ENCODE data around the gene LDHB. TPM values are rescaled to one million over a fixed set of nuclear protein-coding genes. Genes with fewer than 3 reads are reported as not detected.

LDHB gene
- total and polyA plus RNA-seq, 4 experiments from 2014 or later = 1,100 to 2,555 (median 1,593) TPM

GRCh38 chr12:21631367-21631766 lies 26.3 kb downstream of the LDHB start:
- ChIA-PET CTCF (ENCODE audit: partially characterized antibody) (interaction anchor here (0.6 to 1.7 kb wide), 7 partner anchors 11 to 387 kb away, joined by 3 to 6 read pairs (median 3); no protein-coding TSS in a partner anchor), POLR2A (ENCODE audit: partially characterized antibody) (interaction anchor here (1.0 to 15.3 kb wide), 3 partner anchors 16 to 30 kb away, joined by 3 to 200 read pairs (median 4); partner anchors contain the start of gene LDHB)
- H3K27ac Mint-ChIP-seq = peak overlapping the region in 6 of 7 donors; percentile 3 to 83 (median 57)
- Histone ChIP-seq H3K4me1 (ENCODE audit: insufficient read depth, low read length) (no peaks in the 10 kb centered on the region), H3K36me3 (ENCODE audit: insufficient read depth, low read length) (peaks cover 17% of the 10 kb centered on the region), H3K27me3 (ENCODE audit: insufficient read depth, low read length) (no peaks in the 10 kb centered on the region), H3K27ac (ENCODE audit: low read depth, low read length) (no peak overlapping the region), H3K4me3 (ENCODE audit: low read length in 2 of 2) (no peak overlapping the region), H3K9me3 (ENCODE audit: control insufficient read depth in 1 of 2, low read length in 2 of 2) (no peaks in the 10 kb centered on the region)
- H3K4me1 Mint-ChIP-seq = peaks cover 5 to 16% (median 11%) of the 10 kb centered on the region in 4 donors
- H3K36me3 Mint-ChIP-seq = peaks cover 56 to 66% of the 10 kb centered on the region in 2 donors
- H3K9me3 Mint-ChIP-seq = peaks cover 0 to 11% (median under 1%) of the 10 kb centered on the region in 8 donors
- intact Hi-C loops (cut with micrococcal nuclease) = loop anchor here (2.0 kb wide), 1 partner anchor 17 kb away; no protein-coding TSS in a partner anchor
- no peaks in the 10 kb centered on the region for H3K27me3 Mint-ChIP-seq
- no peak overlapping the region for H3K4me3 Mint-ChIP-seq
- no peak for DNase-seq

DNA sequence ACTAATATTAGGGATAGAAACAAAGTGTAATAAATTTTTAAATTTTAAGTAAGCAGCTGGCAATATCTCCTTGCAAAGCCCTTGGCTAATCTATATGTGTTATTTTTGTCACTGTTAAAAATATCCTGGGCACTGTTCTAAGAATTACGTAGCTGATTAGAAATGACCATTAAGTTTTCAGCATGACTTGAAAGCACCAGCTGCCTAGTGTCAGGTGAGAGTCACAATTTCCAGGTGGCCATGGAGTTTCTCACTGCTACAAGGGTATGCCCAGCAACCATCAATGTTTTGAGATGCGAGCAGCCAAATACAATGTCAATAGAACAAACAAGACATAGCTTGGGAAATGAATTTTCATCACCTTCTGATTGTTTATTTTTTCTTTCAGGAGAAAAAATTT lies 29.7 kb downstream of the LDHB start:
- no peaks in the 10 kb centered on the region for H3K36me3 ChIP-seq (ENCODE audit: insufficient read depth, low read length)
- intact Hi-C loops (cut with micrococcal nuclease) = no loop called here
- Mint-ChIP-seq H3K4me1 (peaks cover 4 to 12% (median 10%) of the 10 kb centered on the region in 4 donors), H3K27me3 (no peaks in the 10 kb centered on the region), H3K27ac (no peak overlapping the region), H3K36me3 (peaks cover 38 to 54% of the 10 kb centered on the region in 2 donors), H3K9me3 (peaks cover 0 to 30% (median 12%) of the 10 kb centered on the region in 8 donors), H3K4me3 (no peak overlapping the region)
- H3K4me1 ChIP-seq (ENCODE audit: insufficient read depth, low read length) = no peaks in the 10 kb centered on the region
- CTCF ChIA-PET (ENCODE audit: partially characterized antibody) = interaction anchor here (0.9 to 1.1 kb wide), 2 partner anchors 56 to 70 kb away, joined by 3 to 4 read pairs; no protein-coding TSS in a partner anchor
- POLR2A ChIA-PET (ENCODE audit: partially characterized antibody) = interaction anchor here (1.4 kb wide), 1 partner anchor 27 kb away, joined by 4 read pairs; no protein-coding TSS in a partner anchor
- no peaks in the 10 kb centered on the region for H3K9me3 ChIP-seq (ENCODE audit: control insufficient read depth in 1 of 2, low read length in 2 of 2)
- no peak for DNase-seq
- H3K27ac ChIP-seq (ENCODE audit: low read depth, low read length) = no peak overlapping the region
- H3K4me3 ChIP-seq (ENCODE audit: low read length in 2 of 2) = no peak overlapping the region
- no peaks in the 10 kb centered on the region for H3K27me3 ChIP-seq (ENCODE audit: insufficient read depth, low read length)

DNA sequence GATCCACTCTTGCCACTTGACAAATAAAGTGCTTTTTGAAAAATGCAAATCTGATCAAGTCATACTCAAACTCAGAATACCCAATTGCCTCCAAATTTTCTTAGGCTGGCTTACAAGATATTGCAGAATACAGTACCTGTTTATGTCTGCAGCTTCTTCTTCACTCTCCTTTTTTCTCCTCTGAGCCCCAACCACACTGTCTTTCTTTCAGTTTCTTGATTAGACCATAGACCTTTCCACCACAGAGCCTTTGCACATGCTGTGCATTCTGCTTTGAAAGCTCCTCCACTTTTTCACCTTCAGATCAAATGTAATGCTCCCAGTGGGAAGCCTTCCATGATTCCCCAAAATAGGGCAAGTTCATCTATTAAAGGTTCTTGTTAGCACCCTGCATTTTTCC lies 39.1 kb downstream of the LDHB start:
- no peak for DNase-seq
- Mint-ChIP-seq H3K27me3 (no peaks in the 10 kb centered on the region), H3K36me3 (peaks cover 13 to 20% of the 10 kb centered on the region in 2 donors), H3K4me1 (peaks cover 39 to 58% (median 46%) of the 10 kb centered on the region in 4 donors), H3K4me3 (peak overlapping the region in 3 of 8 donors; percentile 6 to 55 (median 25)), H3K9me3 (peaks cover 0 to 15% (median 7%) of the 10 kb centered on the region in 8 donors), H3K27ac (peak overlapping the region; percentile 9 to 89 (median 80))
- H3K36me3 ChIP-seq (ENCODE audit: insufficient read depth, low read length) = no peaks in the 10 kb centered on the region
- intact Hi-C loops (cut with micrococcal nuclease) = no loop called here
- no peaks in the 10 kb centered on the region for H3K27me3 ChIP-seq (ENCODE audit: insufficient read depth, low read length)
- ChIA-PET POLR2A (ENCODE audit: partially characterized antibody) (interaction anchor here (1.1 to 1.7 kb wide), 2 partner anchors 15 to 39 kb away, joined by 3 to 15 read pairs; partner anchors contain the start of gene LDHB), CTCF (ENCODE audit: partially characterized antibody) (interaction anchor here (1.0 to 1.6 kb wide), 4 partner anchors 13 to 62 kb away, joined by 3 to 5 read pairs (median 3); no protein-coding TSS in a partner anchor)
- H3K9me3 ChIP-seq (ENCODE audit: control insufficient read depth in 1 of 2, low read length in 2 of 2) = no peaks in the 10 kb centered on the region
- no peak overlapping the region for H3K4me3 ChIP-seq (ENCODE audit: low read length in 2 of 2)
- no peak overlapping the region for H3K27ac ChIP-seq (ENCODE audit: low read depth, low read length)
- peaks cover 46% of the 10 kb centered on the region for H3K4me1 ChIP-seq (ENCODE audit: insufficient read depth, low read length)

DNA sequence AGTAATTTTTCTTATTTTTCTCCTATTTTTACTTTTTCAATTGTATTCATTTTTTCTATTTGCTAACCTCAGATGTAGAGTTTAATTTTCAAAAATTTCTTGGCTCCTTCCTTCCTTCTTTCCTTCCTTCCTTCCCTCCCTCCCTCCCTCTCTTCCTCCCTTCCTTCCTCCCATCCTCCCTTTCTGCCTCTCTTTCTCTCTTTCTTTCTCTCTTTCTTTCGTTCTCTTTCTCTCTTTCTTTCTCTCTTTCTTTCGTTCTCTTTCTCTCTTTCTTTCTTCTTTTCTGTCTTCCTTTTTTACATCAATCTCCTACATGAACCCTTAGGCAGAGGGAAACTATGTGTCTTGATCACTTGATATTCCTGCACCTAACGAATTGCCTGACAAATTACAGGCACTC lies 40.6 kb downstream of the LDHB start:
- Mint-ChIP-seq H3K9me3 (peaks cover 0 to 12% (median 6%) of the 10 kb centered on the region in 8 donors), H3K4me1 (peaks cover 46 to 74% (median 57%) of the 10 kb centered on the region in 4 donors), H3K27ac (peak overlapping the region; percentile 65 to 92 (median 87)), H3K4me3 (peak overlapping the region in 7 of 8 donors; percentile 26 to 48 (median 37)), H3K36me3 (peaks cover 14 to 18% of the 10 kb centered on the region in 2 donors), H3K27me3 (no peaks in the 10 kb centered on the region)
- Histone ChIP-seq H3K36me3 (ENCODE audit: insufficient read depth, low read length) (no peaks in the 10 kb centered on the region), H3K9me3 (ENCODE audit: control insufficient read depth in 1 of 2, low read length in 2 of 2) (no peaks in the 10 kb centered on the region), H3K4me1 (ENCODE audit: insufficient read depth, low read length) (peaks cover 58% of the 10 kb centered on the region), H3K27ac (ENCODE audit: low read depth, low read length) (no peak overlapping the region), H3K4me3 (ENCODE audit: low read length in 2 of 2) (no peak overlapping the region), H3K27me3 (ENCODE audit: insufficient read depth, low read length) (no peaks in the 10 kb centered on the region)
- no peak for DNase-seq
- ChIA-PET CTCF (ENCODE audit: partially characterized antibody) (no interaction called here), POLR2A (ENCODE audit: partially characterized antibody) (interaction anchor here (1.9 kb wide), 1 partner anchor 40 kb away, joined by 27 read pairs; the partner anchor contains the start of gene LDHB)
- intact Hi-C loops (cut with micrococcal nuclease) = no loop called here

- peak overlapping the region; percentile 79 to 96 (median 89) for H3K27ac Mint-ChIP-seq
- peak overlapping the region; percentile 29 to 79 (median 56) for H3K4me3 Mint-ChIP-seq
- ChIA-PET CTCF (ENCODE audit: partially characterized antibody) (interaction anchor here (1.0 to 1.5 kb wide), 4 partner anchors 61 to 67 kb away, joined by 3 to 11 read pairs (median 4); no protein-coding TSS in a partner anchor), POLR2A (ENCODE audit: partially characterized antibody) (interaction anchor here (0.6 to 1.9 kb wide), 12 partner anchors 10 to 177 kb away, joined by 3 to 27 read pairs (median 4); partner anchors contain the start of genes GOLT1B, LDHB, PYROXD1 and RECQL)
- peak in 3 of 5 donors; percentile 3 to 50 (median 17) for DNase-seq
- H3K27me3 Mint-ChIP-seq = no peaks in the 10 kb centered on the region
- Histone ChIP-seq H3K4me3 (ENCODE audit: low read length in 2 of 2) (peak overlapping the region in 1 of 2 donors; percentile 18), H3K36me3 (ENCODE audit: insufficient read depth, low read length) (no peaks in the 10 kb centered on the region), H3K9me3 (ENCODE audit: control insufficient read depth in 1 of 2, low read length in 2 of 2) (no peaks in the 10 kb centered on the region), H3K4me1 (ENCODE audit: insufficient read depth, low read length) (peaks cover 58% of the 10 kb centered on the region), H3K27me3 (ENCODE audit: insufficient read depth, low read length) (no peaks in the 10 kb centered on the region), H3K27ac (ENCODE audit: low read depth, low read length) (peak overlapping the region; percentile 27)
- intact Hi-C loops (cut with micrococcal nuclease) = loop anchor here (2.0 kb wide), 1 partner anchor 15 kb away; no protein-coding TSS in a partner anchor
- peaks cover 12 to 18% of the 10 kb centered on the region in 2 donors for H3K36me3 Mint-ChIP-seq
- H3K4me1 Mint-ChIP-seq = peaks cover 45 to 74% (median 56%) of the 10 kb centered on the region in 4 donors
- H3K9me3 Mint-ChIP-seq = peaks cover 0 to 12% (median 3%) of the 10 kb centered on the region in 8 donors
These were observed 42.2 kb downstream of the LDHB start for GRCh38 chr12:21615431-21615830.

DNA sequence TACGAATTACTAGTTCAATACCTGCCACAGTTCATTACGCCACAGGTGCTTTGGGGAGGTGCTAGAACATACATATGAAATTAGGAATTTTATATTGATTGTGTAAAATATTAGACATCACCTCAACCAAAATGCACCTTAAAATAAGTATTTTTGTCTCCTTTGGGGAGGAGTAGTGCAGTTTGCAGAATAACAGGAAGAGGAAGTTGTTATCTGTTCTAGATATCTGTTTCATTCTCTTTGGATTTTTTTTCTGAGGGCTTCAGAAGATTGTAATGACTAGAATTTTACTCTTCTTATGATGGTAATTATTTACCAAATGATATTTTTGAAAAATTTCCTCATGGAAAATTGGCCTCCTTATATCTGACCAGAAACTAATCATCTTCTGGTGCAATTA lies 43.1 kb downstream of the LDHB start:
- H3K4me1 Mint-ChIP-seq = peaks cover 43 to 68% (median 55%) of the 10 kb centered on the region in 4 donors

More for the DNA sequence above, 43.1 kb downstream of the LDHB start:
- Histone ChIP-seq H3K27me3 (ENCODE audit: insufficient read depth, low read length) (no peaks in the 10 kb centered on the region), H3K4me1 (ENCODE audit: insufficient read depth, low read length) (peaks cover 58% of the 10 kb centered on the region), H3K27ac (ENCODE audit: low read depth, low read length) (peak overlapping the region; percentile 27), H3K9me3 (ENCODE audit: control insufficient read depth in 1 of 2, low read length in 2 of 2) (no peaks in the 10 kb centered on the region), H3K36me3 (ENCODE audit: insufficient read depth, low read length) (no peaks in the 10 kb centered on the region), H3K4me3 (ENCODE audit: low read length in 2 of 2) (peak overlapping the region in 1 of 2 donors; percentile 18)
- DNase-seq = peak in 4 of 5 donors; percentile 28 to 49 (median 40)
- ChIA-PET POLR2A (ENCODE audit: partially characterized antibody) (interaction anchor here (1.2 to 2.1 kb wide), 5 partner anchors 19 to 65 kb away, joined by 3 to 21 read pairs (median 8); partner anchors contain the start of gene LDHB), CTCF (ENCODE audit: partially characterized antibody) (interaction anchor here (7.2 kb wide), 1 partner anchor 65 kb away, joined by 200 read pairs; no protein-coding TSS in a partner anchor)
- intact Hi-C loops (cut with micrococcal nuclease) = loop anchor here (1.0 to 5.0 kb wide), 3 partner anchors 16 to 112 kb away; partner anchors contain the start of genes GOLT1B, LDHB and RECQL
- H3K9me3 Mint-ChIP-seq = peaks cover 0 to 12% (median 3%) of the 10 kb centered on the region in 8 donors
- H3K4me3 Mint-ChIP-seq = peak overlapping the region; percentile 29 to 79 (median 72)
- no peaks in the 10 kb centered on the region for H3K27me3 Mint-ChIP-seq
- H3K36me3 Mint-ChIP-seq = peaks cover 12 to 18% of the 10 kb centered on the region in 2 donors
- peak overlapping the region; percentile 79 to 96 (median 89) for H3K27ac Mint-ChIP-seq

Data from CD4-positive, alpha-beta memory T cell (primary cell).